K562 (cell line): ENCODE results near the gene DEPP1. TPM values are rescaled to one million over a fixed set of nuclear protein-coding genes. Genes with fewer than 3 reads are reported as not detected.

Source experiments
- ARNT ChIP-seq, 2 experiments: fragments of 450-650 bp; IDR thresholded peaks; 2 replicates each; pipeline ENCODE4 v1.6.1; 2016; ENCODE audit warnings: mild to moderate bottlenecking in 1 of 2
- ATF3 ChIP-seq, 2 experiments: fragments of 450-650 bp in 1 of 2; sonication (generic) in 1 of 2; formaldehyde crosslinking in 1 of 2; IDR thresholded peaks in 1 of 2; conservative IDR thresholded peaks in 1 of 2; 2 replicates each; pipeline versions ENCODE4 v1.6.1 to v1.8.1; 2016 to 2023; ENCODE audit warnings: mild to moderate bottlenecking in 2 of 2, moderate library complexity in 2 of 2, inconsistent platforms in 1 of 2, missing genetic modification reagents in 1 of 2
- CBFA2T2 ChIP-seq: fragments of 450-650 bp; conservative IDR thresholded peaks from 2 replicates; pipeline ENCODE4 v1.6.1; 2017; ENCODE audit warnings: mild to moderate bottlenecking
- CC2D1A ChIP-seq: fragments of 450-650 bp; IDR thresholded peaks from 2 replicates; pipeline ENCODE4 v1.6.1; 2017; ENCODE audit warnings: mild to moderate bottlenecking
- FIP1L1 ChIP-seq: fragments of 200-400 bp; formaldehyde crosslinking; IDR thresholded peaks from 2 replicates; pipeline ENCODE4 v1.6.1; 2018; ENCODE audit warnings: mild to moderate bottlenecking, low read depth, low read length; ENCODE audit not compliant: poor library complexity, severe bottlenecking
- FOXA3 ChIP-seq, 2 experiments: fragments of 450-650 bp in 1 of 2; sonication (generic) in 1 of 2; formaldehyde crosslinking; IDR thresholded peaks in 1 of 2; conservative IDR thresholded peaks in 1 of 2; 2 replicates each; pipeline versions ENCODE4 v1.4.0 to v1.8.0; 2020 to 2022; ENCODE audit warnings: mild to moderate bottlenecking in 2 of 2, missing genetic modification reagents in 1 of 2
- FOXK2 ChIP-seq, 2 experiments: fragments of 450-650 bp; IDR thresholded peaks in 1 of 2; conservative IDR thresholded peaks in 1 of 2; 2 replicates each; pipeline ENCODE4 v1.6.1; 2016; ENCODE audit warnings: low read depth in 2 of 2, mild to moderate bottlenecking in 1 of 2
- MEIS2 ChIP-seq: fragments of 450-650 bp; IDR thresholded peaks from 2 replicates; pipeline ENCODE4 v1.6.1; 2014; ENCODE audit warnings: mild to moderate bottlenecking; ENCODE audit not compliant: partially characterized antibody
- MITF ChIP-seq: IDR thresholded peaks from 2 replicates; pipeline ENCODE4 v1.6.1; 2014; ENCODE audit warnings: antibody characterized with exemption
- PKNOX1 ChIP-seq: fragments of 450-650 bp; IDR thresholded peaks from 2 replicates; pipeline ENCODE4 v1.6.1; 2016
- SMAD4 ChIP-seq: fragments of 250-450 bp; sonication (Bioruptor Pico); conservative IDR thresholded peaks from 2 replicates; pipeline ENCODE4 v1.8.0; 2021; ENCODE audit warnings: inconsistent platforms, mild to moderate bottlenecking, moderate library complexity
- SMC3 ChIP-seq: conservative IDR thresholded peaks from 2 replicates; pipeline ENCODE4 v1.6.1; 2011; ENCODE audit warnings: low read depth, low read length, improper control_type of control experiment; ENCODE audit not compliant: insufficient read depth
- SOX6 ChIP-seq: fragments of 450-650 bp; IDR thresholded peaks from 2 replicates; pipeline ENCODE4 v1.6.1; 2014; ENCODE audit warnings: mild to moderate bottlenecking
- SUPT5H ChIP-seq: fragments of 450-650 bp; IDR thresholded peaks from 2 replicates; pipeline ENCODE4 v1.6.1; 2016
- TCF3 ChIP-seq: sonication (generic); formaldehyde crosslinking; IDR thresholded peaks from 2 replicates; pipeline ENCODE4 v1.4.0; 2020; ENCODE audit warnings: mild to moderate bottlenecking, missing genetic modification reagents
- TFE3 ChIP-seq: fragments of 450-650 bp; formaldehyde crosslinking; IDR thresholded peaks from 2 replicates; pipeline ENCODE4 v1.4.0; 2020; ENCODE audit warnings: mild to moderate bottlenecking, mixed read lengths
- TOE1 ChIP-seq, 2 experiments: fragments of 450-650 bp in 1 of 2; sonication (generic) in 1 of 2; formaldehyde crosslinking in 1 of 2; IDR thresholded peaks; 2 replicates each; pipeline versions ENCODE4 v1.7.1 to v1.8.0; 2016 to 2022; ENCODE audit warnings: borderline replicate concordance in 2 of 2, mild to moderate bottlenecking in 2 of 2, antibody characterized with exemption in 1 of 2, inconsistent platforms in 1 of 2, low read depth in 1 of 2, missing genetic modification reagents in 1 of 2, moderate library complexity in 1 of 2
- VEZF1 ChIP-seq: fragments of 200-800 bp; sonication (Bioruptor generic); IDR thresholded peaks from 2 replicates; pipeline ENCODE4 v1.6.1; 2017; ENCODE audit warnings: missing genetic modification characterization, missing compliant biosample characterization
- ZNF12 ChIP-seq: sonication (generic); formaldehyde crosslinking; IDR thresholded peaks from 2 replicates; pipeline ENCODE4 v1.4.0; 2020; ENCODE audit warnings: mild to moderate bottlenecking, missing genetic modification reagents
- ZNF384 ChIP-seq: IDR thresholded peaks from 2 replicates; pipeline ENCODE4 v1.6.1; 2012; ENCODE audit warnings: low read depth, low read length, improper control_type of control experiment
- ZNF586 ChIP-seq: fragments of 450-650 bp; formaldehyde crosslinking; conservative IDR thresholded peaks from 2 replicates; pipeline ENCODE4 v1.4.0; 2020; ENCODE audit warnings: mild to moderate bottlenecking, moderate library complexity
- polyA plus RNA-seq, 8 experiments: library from polyadenylated mRNA; depleted of rRNA in 4 of 8; stranded (reverse) in 5 of 8; unstranded in 3 of 8; fragments of >200 nt; fragmentation: Nextera tagmentation in 2 of 8; fragmentation: Illumina TruSeq in 1 of 8; extraction: Ambion mirVana in 2 of 8; extraction: Trizol in 1 of 8; gene quantifications; 2 replicates each; pipeline versions ENCODE4 v1.2.1 to v1.2.3, GENCODE V29; 2011 to 2014; ENCODE audit warnings: inconsistent platforms in 1 of 8, missing spikeins in 1 of 8
- total RNA-seq, 7 experiments: library from RNA; depleted of rRNA in 6 of 7; stranded (reverse); fragments of >200 nt in 6 of 7; fragmentation: Illumina TruSeq in 2 of 7; extraction: Trizol in 2 of 7; gene quantifications; 2 replicates each; pipeline versions ENCODE4 v1.2.1 to v1.2.3, GENCODE V29; 2011 to 2021; ENCODE audit warnings: low replicate concordance in 1 of 7

Gene DEPP1
- total and polyA plus RNA-seq, 9 of the 15 experiments (the other 6 are each of a cell fraction or from before 2014, with no cell fraction given): 0.04 to 0.54 (median 0.20) TPM; not detected in 1

GRCh38 chr10:45008524-45009161, 30.0 kb upstream of the DEPP1 start (continued):
- peak; percentile 49; the same call in 1 of the 2 replicates for TF ChIP-seq ATF3 (IDR thresholded peaks at IDR 0.05)
- TF ChIP-seq ATF3 (CRISPR knock-in tag; conservative IDR thresholded peaks at IDR 0.05): no peak
- peak; percentile 27 to 41; a peak in 1 of 4 replicates for TF ChIP-seq FOXK2 (conservative IDR thresholded peaks at IDR 0.05 in 1 of 2, IDR thresholded peaks at IDR 0.05 in 1 of 2; ENCODE audit: low read depth in 2 of 2)
- peak; percentile 67 for TF ChIP-seq SMC3
- TF ChIP-seq CC2D1A: peak; percentile 70; the same call in 1 of the 2 replicates
- no peak for TF ChIP-seq TCF3 (CRISPR knock-in tag)
- TF ChIP-seq FOXA3 (CRISPR knock-in tag; conservative IDR thresholded peaks at IDR 0.05 in 1 of 2, IDR thresholded peaks at IDR 0.05 in 1 of 2): no peak
- peak; percentile 72 for TF ChIP-seq ZNF384
- TF ChIP-seq SUPT5H: no peak
- no peak for TF ChIP-seq ZNF12 (CRISPR knock-in tag)
- no peak for TF ChIP-seq MITF
- peak; percentile 71 for TF ChIP-seq SOX6
- TF ChIP-seq TOE1 (IDR thresholded peaks at IDR 0.05; ENCODE audit: borderline replicate concordance): no peak
- TF ChIP-seq TOE1 (CRISPR knock-in tag; IDR thresholded peaks at IDR 0.05; ENCODE audit: borderline replicate concordance, low read depth): no peak
- peak; percentile 45 for TF ChIP-seq MEIS2
- 0 out of 2 replicates have a peak, but pooled peaks have one; percentile 22 for TF ChIP-seq VEZF1 (CRISPR knock-in tag)
- TF ChIP-seq PKNOX1: peak; percentile 30
- TF ChIP-seq TFE3 (CRISPR knock-in tag): no peak
- no peak for TF ChIP-seq SMAD4 (CRISPR knock-in tag)
- no peak for TF ChIP-seq ARNT (IDR thresholded peaks at IDR 0.05)
- TF ChIP-seq FIP1L1: no peak
- TF ChIP-seq CBFA2T2: no peak
- no peak for TF ChIP-seq ZNF586
